Liver (tissue), 3 donors: ENCODE data around the gene LRRC47.

Experiments
- CTCF ChIP-seq: fragments of 150-350 bp; IDR thresholded peaks from 2 replicates; pipeline ENCODE4 v1.5.1; 2017; ENCODE audit warnings: improper control_type of control experiment, low read depth, low read length; ENCODE audit not compliant: missing input control
- JUND ChIP-seq, 2 donors: IDR thresholded peaks; 2 replicates each; pipeline ENCODE4 v1.6.1; 2016; ENCODE audit warnings: antibody characterized with exemption in 2 of 2
- MAX ChIP-seq: IDR thresholded peaks from 2 replicates; pipeline ENCODE4 v1.6.1; 2016; ENCODE audit warnings: antibody characterized with exemption
- NR2F2 ChIP-seq: IDR thresholded peaks from 2 replicates; pipeline ENCODE4 v1.6.1; 2016; ENCODE audit warnings: antibody characterized with exemption
- RAD21 ChIP-seq, 2 donors: IDR thresholded peaks; 2 replicates each; pipeline ENCODE4 v1.6.1; 2016; ENCODE audit warnings: antibody characterized with exemption in 2 of 2, mild to moderate bottlenecking in 2 of 2
- REST ChIP-seq: IDR thresholded peaks from 2 replicates; pipeline ENCODE4 v1.6.1; 2016; ENCODE audit warnings: antibody characterized with exemption, mild to moderate bottlenecking
- SP1 ChIP-seq: IDR thresholded peaks from 2 replicates; pipeline ENCODE4 v1.6.1; 2018; ENCODE audit warnings: antibody characterized with exemption, mild to moderate bottlenecking
- TAF1 ChIP-seq: conservative IDR thresholded peaks from 2 replicates; pipeline ENCODE4 v1.6.1; 2016; ENCODE audit warnings: antibody characterized with exemption, mild to moderate bottlenecking
- YY1 ChIP-seq: IDR thresholded peaks from 2 replicates; pipeline ENCODE4 v1.6.1; 2016; ENCODE audit warnings: antibody characterized with exemption, mild to moderate bottlenecking
- donor health status: healthy.
- donor health status: healthy.

GRCh38 chr1:3752400-3752945, 43.8 kb downstream of the LRRC47 start, which contains the start of gene CCDC27:
- TF ChIP-seq CTCF (no peak), NR2F2 (no peak), JUND (IDR thresholded peaks at IDR 0.05) (no peak), RAD21 (IDR thresholded peaks at IDR 0.05) (no peak), MAX (no peak), YY1 (no peak), TAF1 (no peak), SP1 (no peak), REST (no peak)
